Bronchial epithelial cell (primary cell): ENCODE data around the gene SLIT3. TPM values are rescaled to one million over a fixed set of nuclear protein-coding genes. Genes with fewer than 3 reads are reported as not detected.

Experiments
- DNase-seq: peaks from one replicate; pipeline ENCODE4 v3.0.0-alpha.2; 2010; ENCODE audit warnings: low read depth
- FAIRE-seq: peaks from 2 replicates; lab custom pipeline; 2011; peaks lifted over from hg19 to GRCh38; lab: Jason Lieb, UNC
- H3K27me3 ChIP-seq: 2 replicates; pipeline ENCODE4 v1.5.1; 2011; ENCODE audit warnings: low read length; ENCODE audit not compliant: control insufficient read depth, insufficient read depth
- H3K36me3 ChIP-seq: 2 replicates; pipeline ENCODE4 v1.5.1; 2011; ENCODE audit warnings: low read length; ENCODE audit not compliant: control insufficient read depth, insufficient read depth
- H3K4me3 ChIP-seq: 2 replicates; pipeline ENCODE4 v1.5.1; 2011; ENCODE audit warnings: mild to moderate bottlenecking, low read depth, low read length, control low read depth
- total RNA-seq: library from RNA; depleted of rRNA; stranded (reverse); fragments of >200 nt; gene quantifications from 2 replicates; pipeline ENCODE4 v1.2.1, GENCODE V29; 2014
- TF ChIP-seq, protein P1 (sequence below): IDR thresholded peaks from 2 replicates; pipeline ENCODE4 v1.5.1; 2011; ENCODE audit warnings: mild to moderate bottlenecking, moderate library complexity, low read length, control low read depth, inconsistent platforms; ENCODE audit not compliant: insufficient read depth, severe bottlenecking

Gene SLIT3
- total RNA-seq, 1 donor from 2014 or later, result 0.79 TPM

DNA sequence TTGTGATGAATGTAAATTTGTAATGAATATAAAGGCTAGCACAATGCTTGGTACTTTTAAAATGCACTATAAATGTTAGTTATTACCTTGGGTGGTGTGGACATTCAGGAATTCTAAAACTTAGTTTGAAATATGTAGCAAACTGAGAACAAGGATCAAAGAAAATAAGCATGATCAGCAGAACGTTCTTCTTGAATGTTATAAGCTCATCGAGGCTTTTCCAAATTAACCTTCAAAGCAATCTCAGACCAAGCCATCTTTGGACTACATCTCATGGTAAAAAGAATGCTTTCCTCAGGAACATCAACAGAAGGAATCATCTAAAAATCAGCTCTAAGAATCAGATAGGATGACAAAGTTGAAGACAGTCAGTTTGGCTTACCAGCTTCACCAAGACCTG lies 146.3 kb downstream of the SLIT3 start:
- TF ChIP-seq, protein P1, sequence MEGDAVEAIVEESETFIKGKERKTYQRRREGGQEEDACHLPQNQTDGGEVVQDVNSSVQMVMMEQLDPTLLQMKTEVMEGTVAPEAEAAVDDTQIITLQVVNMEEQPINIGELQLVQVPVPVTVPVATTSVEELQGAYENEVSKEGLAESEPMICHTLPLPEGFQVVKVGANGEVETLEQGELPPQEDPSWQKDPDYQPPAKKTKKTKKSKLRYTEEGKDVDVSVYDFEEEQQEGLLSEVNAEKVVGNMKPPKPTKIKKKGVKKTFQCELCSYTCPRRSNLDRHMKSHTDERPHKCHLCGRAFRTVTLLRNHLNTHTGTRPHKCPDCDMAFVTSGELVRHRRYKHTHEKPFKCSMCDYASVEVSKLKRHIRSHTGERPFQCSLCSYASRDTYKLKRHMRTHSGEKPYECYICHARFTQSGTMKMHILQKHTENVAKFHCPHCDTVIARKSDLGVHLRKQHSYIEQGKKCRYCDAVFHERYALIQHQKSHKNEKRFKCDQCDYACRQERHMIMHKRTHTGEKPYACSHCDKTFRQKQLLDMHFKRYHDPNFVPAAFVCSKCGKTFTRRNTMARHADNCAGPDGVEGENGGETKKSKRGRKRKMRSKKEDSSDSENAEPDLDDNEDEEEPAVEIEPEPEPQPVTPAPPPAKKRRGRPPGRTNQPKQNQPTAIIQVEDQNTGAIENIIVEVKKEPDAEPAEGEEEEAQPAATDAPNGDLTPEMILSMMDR, result no peak
- H3K27me3 ChIP-seq, result no peaks in the 10 kb centered on the region
- H3K36me3 ChIP-seq, result no peaks in the 10 kb centered on the region
- no peak overlapping the region for H3K4me3 ChIP-seq
- DNase-seq (no peak), FAIRE-seq (no peak)

DNA sequence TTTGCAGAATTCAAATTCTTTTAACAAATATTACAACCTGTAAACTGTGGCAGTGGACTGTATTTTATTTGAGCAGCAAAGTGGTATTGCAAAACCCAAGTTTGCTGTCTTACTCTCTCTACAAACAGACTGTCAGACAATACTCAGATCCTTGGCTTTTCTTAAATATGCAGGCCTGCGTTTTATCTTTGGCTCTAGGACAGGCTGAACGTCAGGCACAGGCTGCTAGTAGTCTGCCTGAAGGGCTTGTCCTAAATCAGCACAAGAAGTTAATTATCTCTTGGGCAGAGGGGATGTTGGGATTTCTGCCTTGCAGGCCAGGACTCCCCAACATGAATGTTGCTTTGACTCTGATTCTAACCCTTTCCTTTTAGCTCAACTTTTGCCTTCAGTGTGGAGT lies 147.5 kb downstream of the SLIT3 start:
- DNase-seq, result no peak
- H3K27me3 ChIP-seq, result no peaks in the 10 kb centered on the region

DNA sequence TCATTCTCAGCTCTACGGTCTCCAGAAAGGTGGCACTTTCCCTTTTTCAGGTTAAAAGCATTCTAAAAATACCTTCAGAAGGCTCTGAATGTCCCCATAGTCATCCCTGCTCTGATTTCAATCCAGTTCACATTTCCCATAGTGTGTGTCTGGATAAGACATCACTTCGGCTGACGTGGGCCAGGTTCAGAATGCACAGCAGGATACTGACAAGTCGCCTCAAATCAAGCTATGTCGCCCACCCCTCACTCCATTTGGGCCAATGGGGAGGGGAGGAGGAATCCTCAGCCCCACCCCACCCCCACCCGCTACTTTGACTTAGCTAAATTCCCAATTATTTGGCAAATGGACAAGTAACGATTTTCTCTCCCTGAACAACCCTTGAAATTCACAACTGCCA lies 148.0 kb downstream of the SLIT3 start:
- DNase-seq (no peak), FAIRE-seq (no peak)
- TF ChIP-seq, protein P1, result no peak
- no peak overlapping the region for H3K4me3 ChIP-seq
- no peaks in the 10 kb centered on the region for H3K27me3 ChIP-seq
- H3K36me3 ChIP-seq, result no peaks in the 10 kb centered on the region

More for the DNA sequence above, 147.5 kb downstream of the SLIT3 start:
- no peak for FAIRE-seq
- Histone ChIP-seq H3K4me3 (no peak overlapping the region), H3K36me3 (no peaks in the 10 kb centered on the region)
- TF ChIP-seq, protein P1, result no peak

DNA sequence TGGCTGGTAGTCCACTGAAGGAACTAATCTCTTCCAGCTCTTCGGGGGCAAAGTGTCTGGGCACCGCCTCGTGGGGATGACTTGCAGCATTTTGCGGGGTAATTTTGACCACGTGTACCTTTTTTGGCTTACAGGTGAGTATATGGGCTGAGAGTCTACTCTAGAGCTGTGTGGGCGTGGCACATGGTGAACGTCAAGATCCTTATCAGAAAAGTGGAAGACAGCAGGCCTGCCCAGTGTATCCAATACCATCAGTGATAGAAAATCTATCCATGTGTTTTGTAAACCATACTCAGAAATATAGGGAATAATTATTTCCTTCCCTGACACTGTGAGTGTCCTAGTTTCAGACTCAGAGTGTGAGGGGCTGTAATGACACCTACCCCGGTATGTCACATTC lies 148.5 kb downstream of the SLIT3 start:
- TF ChIP-seq, protein P1, result no peak
- FAIRE-seq, result no peak

DNA sequence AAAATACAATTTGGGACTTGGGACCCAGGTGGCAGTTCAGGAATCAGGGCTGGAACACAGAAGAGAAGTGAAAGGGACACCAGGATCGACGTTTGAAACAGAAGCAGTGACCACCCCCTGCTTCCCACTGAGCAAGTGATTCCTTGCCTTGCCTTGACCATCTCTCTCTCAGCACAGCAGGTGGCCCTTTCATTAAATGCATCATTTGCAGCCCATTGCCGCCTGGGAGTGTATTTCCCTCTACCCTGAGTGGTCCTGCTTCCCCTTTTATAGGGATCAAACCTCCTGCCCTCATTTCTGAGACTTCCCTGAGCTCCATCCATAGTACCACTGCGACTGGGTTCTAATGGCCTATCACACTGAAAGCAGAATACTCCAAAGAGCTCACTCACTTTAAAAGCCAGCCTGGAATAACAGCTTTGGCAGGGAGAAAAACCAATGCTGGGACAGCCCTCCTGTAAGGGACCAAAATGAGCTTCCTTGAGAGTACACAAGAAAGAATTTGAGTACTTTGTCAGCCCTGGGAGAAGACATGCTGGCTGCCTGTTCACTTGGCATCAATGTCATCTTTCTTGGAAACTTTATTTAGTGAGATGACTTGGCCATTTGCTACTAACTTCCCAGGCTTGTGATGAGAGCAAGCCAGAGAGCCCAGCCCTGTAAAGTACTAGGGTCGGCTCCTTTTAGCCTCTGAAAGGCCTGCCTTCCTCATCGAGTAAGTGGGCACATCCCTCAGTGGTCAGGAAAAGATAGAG lies 149.7 kb downstream of the SLIT3 start:
- H3K4me3 ChIP-seq, result no peak overlapping the region
- H3K27me3 ChIP-seq, result no peaks in the 10 kb centered on the region
- no peak for FAIRE-seq
- TF ChIP-seq, protein P1, result no peak
- H3K36me3 ChIP-seq, result no peaks in the 10 kb centered on the region
- no peak for DNase-seq

More for the DNA sequence above, 148.5 kb downstream of the SLIT3 start:
- Histone ChIP-seq H3K27me3 (no peaks in the 10 kb centered on the region), H3K36me3 (no peaks in the 10 kb centered on the region), H3K4me3 (no peak overlapping the region)
- DNase-seq, result no peak
